Astrocyte (in vitro differentiated cells and primary cell): ENCODE results near the gene FOXA1.

Source experiments
- EZH2 ChIP-seq: IDR thresholded peaks from 2 replicates; pipeline ENCODE4 v1.6.1; 2012; ENCODE audit warnings: mild to moderate bottlenecking, low read length, inconsistent platforms; ENCODE audit not compliant: insufficient read depth
- TF ChIP-seq, protein P1 (sequence below): IDR thresholded peaks from 2 replicates; pipeline ENCODE4 v1.5.1; 2011; ENCODE audit warnings: low read depth, mild to moderate bottlenecking, inconsistent platforms, low read length, moderate library complexity; ENCODE audit not compliant: insufficient read depth

DNA sequence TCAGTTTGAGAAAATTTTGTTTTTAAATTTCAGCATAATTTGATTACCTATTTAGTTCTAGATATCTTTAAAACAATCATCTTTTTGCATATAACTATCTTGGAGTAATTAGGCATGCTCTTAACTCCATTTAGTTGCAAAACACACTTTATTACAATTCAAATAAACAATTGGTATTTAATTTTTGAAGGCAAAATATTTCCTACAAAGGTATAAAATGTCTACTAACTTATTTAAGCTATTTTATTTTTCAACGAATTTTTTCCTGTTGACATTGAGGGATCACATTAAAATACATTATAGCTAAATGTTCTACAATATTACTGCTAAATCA lies 8.3 kb downstream of the FOXA1 start:
- TF ChIP-seq, protein P1, sequence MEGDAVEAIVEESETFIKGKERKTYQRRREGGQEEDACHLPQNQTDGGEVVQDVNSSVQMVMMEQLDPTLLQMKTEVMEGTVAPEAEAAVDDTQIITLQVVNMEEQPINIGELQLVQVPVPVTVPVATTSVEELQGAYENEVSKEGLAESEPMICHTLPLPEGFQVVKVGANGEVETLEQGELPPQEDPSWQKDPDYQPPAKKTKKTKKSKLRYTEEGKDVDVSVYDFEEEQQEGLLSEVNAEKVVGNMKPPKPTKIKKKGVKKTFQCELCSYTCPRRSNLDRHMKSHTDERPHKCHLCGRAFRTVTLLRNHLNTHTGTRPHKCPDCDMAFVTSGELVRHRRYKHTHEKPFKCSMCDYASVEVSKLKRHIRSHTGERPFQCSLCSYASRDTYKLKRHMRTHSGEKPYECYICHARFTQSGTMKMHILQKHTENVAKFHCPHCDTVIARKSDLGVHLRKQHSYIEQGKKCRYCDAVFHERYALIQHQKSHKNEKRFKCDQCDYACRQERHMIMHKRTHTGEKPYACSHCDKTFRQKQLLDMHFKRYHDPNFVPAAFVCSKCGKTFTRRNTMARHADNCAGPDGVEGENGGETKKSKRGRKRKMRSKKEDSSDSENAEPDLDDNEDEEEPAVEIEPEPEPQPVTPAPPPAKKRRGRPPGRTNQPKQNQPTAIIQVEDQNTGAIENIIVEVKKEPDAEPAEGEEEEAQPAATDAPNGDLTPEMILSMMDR, result no peak
- no peak for TF ChIP-seq EZH2
